H1 (cell line): ENCODE data around the gene SH3BP5. TPM values are rescaled to one million over a fixed set of nuclear protein-coding genes. Genes with fewer than 3 reads are reported as not detected.

Experiments
- CTCF ChIA-PET: fragments of 300-600 bp; sonication (Branson Sonifier 250); formaldehyde crosslinking; loops from one replicate; lab custom pipeline; 2021; ENCODE audit not compliant: partially characterized antibody; lab: Charles Lee
- POLR2A ChIA-PET: fragments of 300-600 bp; sonication (Branson Sonifier 250); formaldehyde crosslinking; loops from one replicate; lab custom pipeline; 2021; ENCODE audit warnings: inconsistent platforms; ENCODE audit not compliant: partially characterized antibody; lab: Charles Lee
- DNase-seq, 2 experiments: peaks; one replicate each; pipeline versions ENCODE4 v3.0.0 to v3.0.0-alpha.2; 2010 to 2022; ENCODE audit warnings: low spot score in 2 of 2, low read depth in 1 of 2, mixed read lengths in 1 of 2
- FAIRE-seq: peaks from 2 replicates; lab custom pipeline; 2011; peaks lifted over from hg19 to GRCh38; lab: Jason Lieb, UNC
- H2AFZ ChIP-seq: 2 replicates; pipeline ENCODE4 v1.8.1; 2012; ENCODE audit warnings: low read length, inconsistent platforms
- H2AK5ac ChIP-seq: 2 replicates; pipeline ENCODE4 v1.6.1; 2013; ENCODE audit warnings: low read depth, low read length
- H2BK120ac ChIP-seq: replicated peaks from 2 replicates; pipeline ENCODE3; 2013; ENCODE audit warnings: low read depth, low read length, inconsistent platforms
- H2BK12ac ChIP-seq: 2 replicates; pipeline ENCODE4 v1.6.1; 2013; ENCODE audit warnings: low read depth, low read length
- H2BK15ac ChIP-seq: 2 replicates; pipeline ENCODE4 v1.6.1; 2013; ENCODE audit warnings: low read length
- H2BK20ac ChIP-seq: 2 replicates; pipeline ENCODE4 v1.6.1; 2013; ENCODE audit warnings: low read length
- H2BK5ac ChIP-seq: 2 replicates; pipeline ENCODE4 v1.6.1; 2013; ENCODE audit warnings: low read depth, low read length
- H3K14ac ChIP-seq: 2 replicates; pipeline ENCODE4 v1.6.1; 2013; ENCODE audit warnings: inconsistent platforms; ENCODE audit not compliant: insufficient read length
- H3K18ac ChIP-seq: 2 replicates; pipeline ENCODE4 v1.6.1; 2013; ENCODE audit warnings: low read length; ENCODE audit errors: extremely low read depth
- H3K23ac ChIP-seq: 2 replicates; pipeline ENCODE4 v1.6.1; 2013; ENCODE audit warnings: inconsistent platforms; ENCODE audit not compliant: insufficient read length
- H3K23me2 ChIP-seq: 2 replicates; pipeline ENCODE4 v1.6.1; 2013; ENCODE audit warnings: low read depth, low read length
- H3K27ac ChIP-seq: 2 replicates; pipeline ENCODE4 v1.6.1; 2011; ENCODE audit warnings: low read depth, low read length, inconsistent platforms
- H3K27me3 ChIP-seq, 4 experiments: replicated peaks in 1 of 4; 1 replicate in 1 of 4; 2 replicates in 3 of 4; pipeline versions ENCODE4 v1.6.1 to v1.8.1; 2011 to 2013; ENCODE audit warnings: low read length in 3 of 4, mild to moderate bottlenecking in 3 of 4, inconsistent platforms in 2 of 4, mixed read lengths in 2 of 4, moderate library complexity in 1 of 4; ENCODE audit not compliant: control insufficient read depth in 3 of 4, insufficient read depth in 3 of 4; ENCODE audit errors: extremely low read depth in 1 of 4
- H3K36me3 ChIP-seq, 4 experiments: 2 replicates each; pipeline versions ENCODE4 v1.6.1 to v1.8.1; 2011 to 2013; ENCODE audit warnings: mild to moderate bottlenecking in 4 of 4, low read length in 3 of 4, moderate library complexity in 2 of 4, control low read depth in 1 of 4, inconsistent platforms in 1 of 4; ENCODE audit not compliant: insufficient read depth in 4 of 4, control insufficient read depth in 2 of 4
- H3K4ac ChIP-seq: replicated peaks from 2 replicates; pipeline ENCODE3; 2013; ENCODE audit warnings: low read length, low read depth, mixed read lengths, inconsistent platforms; ENCODE audit not compliant: insufficient read length
- H3K4me1 ChIP-seq, 4 experiments: replicated peaks in 1 of 4; 1 replicate in 1 of 4; 2 replicates in 3 of 4; pipeline versions ENCODE4 v1.6.1 to v1.8.1; 2011 to 2013; ENCODE audit warnings: low read length in 3 of 4, inconsistent platforms in 2 of 4, mixed read lengths in 1 of 4; ENCODE audit not compliant: insufficient read depth in 4 of 4, control insufficient read depth in 3 of 4
- H3K4me2 ChIP-seq, 2 experiments: 2 replicates each; pipeline versions ENCODE4 v1.6.1 to v1.8.1; 2011 to 2013; ENCODE audit warnings: low read depth in 2 of 2, low read length in 2 of 2, control low read depth in 1 of 2, inconsistent platforms in 1 of 2, mild to moderate bottlenecking in 1 of 2; ENCODE audit not compliant: insufficient read depth in 1 of 2
- H3K4me3 ChIP-seq, 4 experiments: fragments of 200-600, 300-600 bp in 1 of 4; sonication (generic), shearing (Covaris generic), sonication (Bioruptor Twin) in 1 of 4; 2 replicates each; pipeline versions ENCODE4 v1.5.1 to v1.8.1; 2011 to 2016; ENCODE audit warnings: low read length in 4 of 4, low read depth in 3 of 4, control low read depth in 2 of 4, inconsistent platforms in 2 of 4, mild to moderate bottlenecking in 2 of 4, mixed read lengths in 1 of 4, moderate library complexity in 1 of 4; ENCODE audit not compliant: insufficient read depth in 2 of 4; ENCODE audit errors: extremely low read depth in 1 of 4
- H3K56ac ChIP-seq: replicated peaks from 2 replicates; pipeline ENCODE3; 2013; ENCODE audit warnings: low read depth, mild to moderate bottlenecking, mixed read lengths, low read length, inconsistent platforms; ENCODE audit not compliant: insufficient read length
- H3K79me1 ChIP-seq: 2 replicates; pipeline ENCODE4 v1.6.1; 2013; ENCODE audit warnings: low read depth, low read length, control low read depth
- H3K79me2 ChIP-seq, 2 experiments: 2 replicates each; pipeline versions ENCODE4 v1.6.1 to v1.8.1; 2012 to 2013; ENCODE audit warnings: low read length in 2 of 2, mild to moderate bottlenecking in 2 of 2, inconsistent platforms in 1 of 2; ENCODE audit not compliant: insufficient read depth in 2 of 2, control insufficient read depth in 1 of 2
- H3K9ac ChIP-seq, 4 experiments: replicated peaks in 1 of 4; 1 replicate in 1 of 4; 2 replicates in 3 of 4; pipeline versions ENCODE4 v1.6.1 to v1.8.1; 2011 to 2013; ENCODE audit warnings: low read depth in 3 of 4, low read length in 3 of 4, control low read depth in 2 of 4, mild to moderate bottlenecking in 2 of 4, moderate library complexity in 2 of 4, inconsistent platforms in 1 of 4; ENCODE audit errors: extremely low read depth in 1 of 4
- H3K9me3 ChIP-seq, 2 experiments: 2 replicates each; pipeline versions ENCODE4 v1.6.1 to v1.8.1; 2012 to 2013; ENCODE audit warnings: mild to moderate bottlenecking in 2 of 2, moderate library complexity in 2 of 2, control low read depth in 1 of 2, inconsistent platforms in 1 of 2, low read depth in 1 of 2, low read length in 1 of 2, mixed read lengths in 1 of 2; ENCODE audit not compliant: insufficient read depth in 2 of 2
- H4K20me1 ChIP-seq, 2 experiments: replicated peaks in 1 of 2; 2 replicates each; pipeline versions ENCODE3 to v1.8.1; 2011 to 2013; ENCODE audit warnings: inconsistent platforms in 2 of 2, low read length in 2 of 2, mild to moderate bottlenecking in 1 of 2; ENCODE audit not compliant: insufficient read depth in 2 of 2, control insufficient read depth in 1 of 2
- H4K5ac ChIP-seq: 2 replicates; pipeline ENCODE4 v1.6.1; 2013; ENCODE audit warnings: low read length, low read depth, mixed read lengths, inconsistent platforms; ENCODE audit not compliant: insufficient read length
- H4K8ac ChIP-seq: 2 replicates; pipeline ENCODE4 v1.8.0; 2013; ENCODE audit warnings: mild to moderate bottlenecking, moderate library complexity, low read length, inconsistent platforms; ENCODE audit not compliant: insufficient read depth; ENCODE audit errors: extremely low read depth
- H4K91ac ChIP-seq: replicated peaks from 2 replicates; pipeline ENCODE3; 2013; ENCODE audit warnings: low read length, mixed read lengths, inconsistent platforms; ENCODE audit not compliant: insufficient read length
- BCL11A ChIP-seq, 2 experiments: IDR thresholded peaks; one replicate each; pipeline ENCODE4 v1.6.1; 2011; ENCODE audit warnings: low read depth in 2 of 2, low read length in 2 of 2, mild to moderate bottlenecking in 2 of 2
- CEBPB ChIP-seq: IDR thresholded peaks from 2 replicates; pipeline ENCODE4 v1.6.1; 2012; ENCODE audit warnings: low read depth, low read length
- EP300 ChIP-seq, 2 experiments: IDR thresholded peaks; 1 replicate in 1 of 2; 2 replicates in 1 of 2; pipeline ENCODE4 v1.6.1; 2011 to 2012; ENCODE audit warnings: low read depth in 2 of 2, low read length in 2 of 2, mild to moderate bottlenecking in 2 of 2, borderline replicate concordance in 1 of 2, inconsistent platforms in 1 of 2, moderate library complexity in 1 of 2
- HDAC6 ChIP-seq: IDR thresholded peaks from one replicate; pipeline ENCODE4 v1.7.1; 2012; ENCODE audit warnings: low read depth, mild to moderate bottlenecking, inconsistent platforms, low read length, moderate library complexity
- KDM1A ChIP-seq: fragments of 200-600, 300-600 bp; sonication (generic); IDR thresholded peaks from 2 replicates; pipeline ENCODE4 v1.7.1; 2016; ENCODE audit warnings: mild to moderate bottlenecking, low read length, borderline replicate concordance
- RFX5 ChIP-seq: IDR thresholded peaks from 2 replicates; pipeline ENCODE4 v1.6.1; 2011; ENCODE audit warnings: low read depth, low read length, improper control_type of control experiment, borderline replicate concordance
- RXRA ChIP-seq: IDR thresholded peaks from 2 replicates; pipeline ENCODE4 v1.6.1; 2011; ENCODE audit warnings: low read depth, mild to moderate bottlenecking, low read length, moderate library complexity; ENCODE audit not compliant: insufficient read depth
- SIX5 ChIP-seq: IDR thresholded peaks from 2 replicates; pipeline ENCODE4 v1.6.1; 2011; ENCODE audit warnings: mild to moderate bottlenecking, low read depth, low read length
- SRF ChIP-seq: IDR thresholded peaks from 2 replicates; pipeline ENCODE4 v1.6.1; 2011; ENCODE audit warnings: mild to moderate bottlenecking, low read depth, low read length, moderate library complexity
- WGBS, 2 experiments: shearing (Covaris generic) in 1 of 2; methylation state at CpG; one replicate each; pipeline versions ENCODE4 v1.1.6 to v1.1.7; 2013 to 2015; ENCODE audit warnings: low lambda C conversion rate in 2 of 2, mixed read lengths in 2 of 2, inconsistent platforms in 1 of 2, low coverage in 1 of 2, missing lambda C conversion rate in 1 of 2; ENCODE audit not compliant: insufficient replicate concordance in 2 of 2, insufficient coverage in 1 of 2, insufficient read length in 1 of 2; ENCODE audit errors: extremely low coverage in 1 of 2, missing lambda C conversion rate in 1 of 2; 5-methylcytosine and 5-hydroxymethylcytosine counted together
- polyA plus RNA-seq, 7 experiments: library from polyadenylated mRNA; depleted of rRNA in 3 of 7; stranded (reverse) in 5 of 7; unstranded in 2 of 7; fragments of >200 nt in 5 of 7; fragments of 200-250 nt in 2 of 7; gene quantifications; 1 replicate in 5 of 7; 2 replicates in 1 of 7; 4 replicates in 1 of 7; pipeline versions ENCODE4 v1.2.1 to v1.2.3, GENCODE V29; 2011 to 2013; ENCODE audit warnings: missing spikeins in 2 of 7, mixed read lengths in 2 of 7
- total RNA-seq: library from RNA; stranded (reverse); fragmentation: NEBNext Ultra II Directional; extraction: Animal tissue kit (Norgen Biotek cat#: 25700); gene quantifications from 2 replicates; pipeline ENCODE4 v1.2.1, GENCODE V29; 2021
- TF ChIP-seq, protein P1 (sequence below), 3 experiments: IDR thresholded peaks; 1 replicate in 2 of 3; 2 replicates in 1 of 3; pipeline versions ENCODE4 v1.5.1 to v1.6.1; 2011; ENCODE audit warnings: low read length in 3 of 3, mild to moderate bottlenecking in 3 of 3, inconsistent platforms in 2 of 3, low read depth in 1 of 3, moderate library complexity in 1 of 3; ENCODE audit not compliant: insufficient read depth in 1 of 3; ENCODE audit errors: control extremely low read depth in 1 of 3

SH3BP5 gene
- total and polyA plus RNA-seq, 2 of the 8 experiments (the other 6 are each of a cell fraction or from before 2014, with no cell fraction given), result 7.1 to 9.7 TPM

GRCh38 chr3:15243822-15244482 lies 88.4 kb downstream of the SH3BP5 start:
- no peak overlapping the region for H3K9ac ChIP-seq
- CTCF ChIA-PET, result interaction anchor here (1.2 to 1.7 kb wide), 2 partner anchors 135 to 161 kb away, joined by 5 to 7 read pairs; no protein-coding TSS in a partner anchor
- no peaks in the 10 kb centered on the region for H3K4me1 ChIP-seq
- H3K56ac ChIP-seq, result no peak overlapping the region
- no peak overlapping the region for H3K27ac ChIP-seq
- peaks cover 0 to 3% of the 10 kb centered on the region in 2 experiments for H4K20me1 ChIP-seq
- 92% methylated on average over 5 of the region's 5 CpGs; no CpG with 5 or more reads in 1 of the 2 experiments for WGBS, 2 experiments
- FAIRE-seq (no peak), DNase-seq (no peak)
- no peak overlapping the region for H3K4me2 ChIP-seq
- H3K79me2 ChIP-seq, result no peaks in the 10 kb centered on the region
- H3K23ac ChIP-seq, result no peak overlapping the region
- no peak overlapping the region for H2BK120ac ChIP-seq
- H3K36me3 ChIP-seq, result peaks cover 0 to 39% (median 9%) of the 10 kb centered on the region in 4 experiments; a peak in 7 of 8 replicates
- H4K91ac ChIP-seq, result no peak overlapping the region
- no peak overlapping the region for H2BK20ac ChIP-seq
- no peak overlapping the region for H4K8ac ChIP-seq
- H3K18ac ChIP-seq, result no peak overlapping the region
- H2BK12ac ChIP-seq, result no peak overlapping the region
- H3K4ac ChIP-seq, result no peak overlapping the region
- H3K79me1 ChIP-seq, result no peaks in the 10 kb centered on the region
- no peak overlapping the region for H2AFZ ChIP-seq
- no peak overlapping the region for H2BK5ac ChIP-seq
- no peak overlapping the region for H3K4me3 ChIP-seq
- POLR2A ChIA-PET, result no interaction called here
- no peaks in the 10 kb centered on the region for H3K9me3 ChIP-seq
- H3K14ac ChIP-seq, result no peak overlapping the region
- no peak overlapping the region for H4K5ac ChIP-seq
- no peak overlapping the region for H2AK5ac ChIP-seq
- H3K27me3 ChIP-seq, result no peaks in the 10 kb centered on the region
- H2BK15ac ChIP-seq, result no peak overlapping the region
- no peaks in the 10 kb centered on the region for H3K23me2 ChIP-seq
- TF ChIP-seq BCL11A (IDR thresholded peaks at IDR 0.05; ENCODE audit: low read depth in 2 of 2, low read length in 2 of 2), result no peak
- no peak for TF ChIP-seq CEBPB
- TF ChIP-seq HDAC6, result no peak
- no peak for TF ChIP-seq RXRA
- TF ChIP-seq, protein P1, sequence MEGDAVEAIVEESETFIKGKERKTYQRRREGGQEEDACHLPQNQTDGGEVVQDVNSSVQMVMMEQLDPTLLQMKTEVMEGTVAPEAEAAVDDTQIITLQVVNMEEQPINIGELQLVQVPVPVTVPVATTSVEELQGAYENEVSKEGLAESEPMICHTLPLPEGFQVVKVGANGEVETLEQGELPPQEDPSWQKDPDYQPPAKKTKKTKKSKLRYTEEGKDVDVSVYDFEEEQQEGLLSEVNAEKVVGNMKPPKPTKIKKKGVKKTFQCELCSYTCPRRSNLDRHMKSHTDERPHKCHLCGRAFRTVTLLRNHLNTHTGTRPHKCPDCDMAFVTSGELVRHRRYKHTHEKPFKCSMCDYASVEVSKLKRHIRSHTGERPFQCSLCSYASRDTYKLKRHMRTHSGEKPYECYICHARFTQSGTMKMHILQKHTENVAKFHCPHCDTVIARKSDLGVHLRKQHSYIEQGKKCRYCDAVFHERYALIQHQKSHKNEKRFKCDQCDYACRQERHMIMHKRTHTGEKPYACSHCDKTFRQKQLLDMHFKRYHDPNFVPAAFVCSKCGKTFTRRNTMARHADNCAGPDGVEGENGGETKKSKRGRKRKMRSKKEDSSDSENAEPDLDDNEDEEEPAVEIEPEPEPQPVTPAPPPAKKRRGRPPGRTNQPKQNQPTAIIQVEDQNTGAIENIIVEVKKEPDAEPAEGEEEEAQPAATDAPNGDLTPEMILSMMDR (IDR thresholded peaks at IDR 0.05; ENCODE audit: control extremely low read depth in 1 of 3, insufficient read depth in 1 of 3, low read depth in 1 of 3, low read length in 3 of 3), result no peak
- no peak for TF ChIP-seq RFX5
- no peak for TF ChIP-seq SRF
- no peak for TF ChIP-seq KDM1A
- TF ChIP-seq EP300 (IDR thresholded peaks at IDR 0.05; ENCODE audit: borderline replicate concordance in 1 of 2, low read depth in 2 of 2, low read length in 2 of 2), result no peak
- no peak for TF ChIP-seq SIX5
